ENCODE data around the gene GIPC3. TPM values are rescaled to one million over a fixed set of nuclear protein-coding genes. Genes with fewer than 3 reads are reported as not detected.

GIPC3 gene
- total RNA-seq, 1 donor from 2014 or later, result 0.16 TPM

DNA sequence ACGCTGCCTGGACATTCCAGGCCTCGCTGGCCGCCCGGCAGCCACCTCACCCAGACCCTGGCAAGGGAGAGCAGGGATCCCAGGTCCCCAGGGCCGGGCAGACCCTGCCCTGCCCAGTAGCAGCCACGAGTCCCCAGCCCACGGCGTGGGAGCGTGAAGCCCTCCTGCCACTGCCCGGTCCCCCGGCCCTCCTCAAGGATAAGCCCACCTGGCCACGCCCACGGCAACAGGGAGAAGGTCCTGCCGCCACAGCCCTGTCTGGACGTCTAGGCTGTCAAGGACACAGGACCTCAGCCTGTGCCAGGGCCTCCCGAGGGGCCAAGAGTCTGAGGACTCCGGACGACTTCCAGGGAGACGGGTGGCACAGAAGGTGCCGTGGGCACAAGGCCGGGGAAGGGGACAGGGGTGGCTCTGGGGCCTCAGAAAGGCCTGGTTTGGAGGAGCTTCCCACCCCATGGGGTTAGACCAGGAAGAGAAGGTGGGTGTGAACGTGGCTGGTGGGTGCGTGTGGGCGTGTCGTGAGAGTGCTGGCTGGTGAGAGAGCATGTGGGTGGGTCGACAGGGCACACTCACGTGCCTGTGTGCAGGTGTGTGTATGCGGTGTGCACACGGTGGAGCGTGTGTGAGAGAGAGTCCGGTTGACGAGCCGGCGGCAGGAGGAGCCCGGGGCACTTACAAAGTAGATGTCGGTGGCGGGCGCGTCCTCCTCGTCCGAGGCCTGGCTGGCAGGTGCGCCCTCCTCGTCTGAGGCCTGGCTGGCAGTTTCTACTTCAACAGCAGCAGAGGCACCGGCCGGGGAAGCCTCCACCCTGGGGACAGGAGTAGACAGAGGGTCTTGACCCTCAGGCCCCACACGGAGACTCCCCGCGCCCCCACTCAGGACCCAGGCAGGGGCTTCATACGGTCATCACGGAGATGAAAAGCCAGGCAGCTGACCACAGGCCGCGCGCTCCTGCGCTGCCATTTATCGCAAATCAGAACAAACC lies 53.2 kb downstream of the GIPC3 start:
- no peaks in the 10 kb centered on the region for H3K4me1 Mint-ChIP-seq (ENCODE audit: low read depth)
- H3K4me3 Mint-ChIP-seq (ENCODE audit: low read depth), result no peak overlapping the region
- no peaks in the 10 kb centered on the region for H3K9me3 Mint-ChIP-seq
- no peaks in the 10 kb centered on the region for H3K27me3 Mint-ChIP-seq (ENCODE audit: low read depth)
- DNase-seq (ENCODE audit: low spot score), result no peak
- intact Hi-C loops (cut with micrococcal nuclease), result no loop called here
- H3K27ac Mint-ChIP-seq, result no peak overlapping the region
- H3K36me3 Mint-ChIP-seq (ENCODE audit: low read depth), result no peaks in the 10 kb centered on the region

DNA sequence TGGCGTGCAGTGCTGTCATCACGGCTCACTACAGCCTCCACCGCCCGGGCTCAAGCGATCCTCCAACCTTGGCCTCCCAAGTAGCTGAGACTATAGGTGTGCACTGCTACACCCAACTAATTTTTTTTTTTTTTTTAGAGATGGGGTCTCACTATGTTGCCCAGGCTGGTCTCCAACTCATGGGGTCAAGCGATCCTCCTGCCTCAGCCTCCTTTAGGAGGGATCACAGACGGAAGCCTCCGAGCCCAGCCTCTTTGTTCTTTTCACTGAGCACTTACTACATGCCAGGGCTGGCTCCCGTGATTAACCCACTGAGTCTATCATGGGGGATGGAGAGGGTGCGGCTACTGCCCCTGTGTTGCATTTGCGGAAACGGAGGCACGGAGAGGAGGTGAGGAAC lies 54.2 kb downstream of the GIPC3 start:
- no peaks in the 10 kb centered on the region for H3K36me3 Mint-ChIP-seq (ENCODE audit: low read depth)
- no peak overlapping the region for H3K27ac Mint-ChIP-seq
- H3K4me3 Mint-ChIP-seq (ENCODE audit: low read depth), result no peak overlapping the region
- intact Hi-C loops (cut with micrococcal nuclease), result no loop called here
- DNase-seq (ENCODE audit: low spot score), result no peak
- H3K27me3 Mint-ChIP-seq (ENCODE audit: low read depth), result no peaks in the 10 kb centered on the region
- H3K4me1 Mint-ChIP-seq (ENCODE audit: low read depth), result no peaks in the 10 kb centered on the region
- H3K9me3 Mint-ChIP-seq, result no peaks in the 10 kb centered on the region

DNA sequence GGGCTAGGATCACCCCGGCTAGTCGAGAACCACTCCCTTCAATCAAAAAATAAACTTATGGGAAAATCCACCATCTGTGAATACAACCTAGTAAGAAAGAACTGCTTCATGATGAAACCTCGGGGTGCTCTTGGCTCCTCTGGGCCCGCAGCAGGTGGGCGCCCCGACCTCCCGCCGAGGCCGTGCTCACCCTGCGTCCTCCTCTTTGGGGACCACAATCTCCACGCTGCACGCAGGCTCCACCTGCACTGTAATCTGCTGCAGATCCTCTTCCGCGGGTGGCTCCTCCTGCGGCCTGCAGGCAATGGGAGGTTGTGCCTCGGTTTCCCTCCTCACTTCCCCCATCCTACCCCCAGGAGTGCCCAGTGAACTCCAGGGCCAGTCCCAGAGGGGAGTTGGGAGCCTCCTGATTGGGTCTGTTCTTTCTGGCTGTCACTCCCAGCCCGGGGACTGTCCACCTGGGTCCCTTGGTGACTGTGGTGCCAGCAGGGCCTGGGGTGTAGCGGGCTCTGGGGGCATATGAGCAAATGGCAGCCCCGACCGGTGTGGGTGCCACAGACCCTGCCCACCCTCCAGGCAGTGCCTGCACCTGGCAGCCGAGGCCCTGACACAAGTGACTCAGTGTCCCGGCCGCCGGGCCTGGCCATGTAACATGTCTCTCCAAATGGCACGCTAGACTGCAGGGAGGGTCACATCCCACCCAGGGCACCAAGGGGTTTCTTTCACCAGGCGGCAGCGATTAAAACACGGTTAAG lies 56.4 kb downstream of the GIPC3 start:
- Mint-ChIP-seq H3K4me3 (ENCODE audit: low read depth) (no peak overlapping the region), H3K36me3 (ENCODE audit: low read depth) (no peaks in the 10 kb centered on the region), H3K4me1 (ENCODE audit: low read depth) (no peaks in the 10 kb centered on the region), H3K9me3 (no peaks in the 10 kb centered on the region), H3K27me3 (ENCODE audit: low read depth) (no peaks in the 10 kb centered on the region), H3K27ac (no peak overlapping the region)
- intact Hi-C loops (cut with micrococcal nuclease), result no loop called here
- DNase-seq (ENCODE audit: low spot score), result no peak

DNA sequence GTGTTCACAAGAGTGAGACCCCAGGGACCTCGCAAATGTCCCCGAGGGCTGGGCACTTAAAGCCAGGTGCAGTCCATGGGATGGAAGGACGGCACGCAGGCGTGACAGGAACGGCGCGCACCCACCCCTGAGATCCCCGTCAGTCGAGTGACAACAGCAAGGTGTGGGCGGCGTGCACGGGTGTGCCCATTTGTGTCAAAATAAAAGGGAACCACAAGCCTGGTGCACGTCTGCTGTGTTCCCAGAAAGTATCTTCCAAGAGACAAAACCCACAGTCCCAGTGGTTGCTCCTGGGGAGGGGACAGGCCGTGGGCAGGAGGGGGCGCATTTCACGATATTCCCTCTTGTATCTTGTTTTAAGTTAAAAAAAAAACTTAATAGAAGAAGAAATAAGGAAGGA lies 57.0 kb downstream of the GIPC3 start:
- no peak for DNase-seq (ENCODE audit: low spot score)
- H3K4me1 Mint-ChIP-seq (ENCODE audit: low read depth), result no peaks in the 10 kb centered on the region
- H3K9me3 Mint-ChIP-seq, result no peaks in the 10 kb centered on the region
- no peak overlapping the region for H3K27ac Mint-ChIP-seq
- no peaks in the 10 kb centered on the region for H3K27me3 Mint-ChIP-seq (ENCODE audit: low read depth)
- no peak overlapping the region for H3K4me3 Mint-ChIP-seq (ENCODE audit: low read depth)
- no peaks in the 10 kb centered on the region for H3K36me3 Mint-ChIP-seq (ENCODE audit: low read depth)
- intact Hi-C loops (cut with micrococcal nuclease), result no loop called here

Other genes with a start within 250 kb of the GIPC3 start
- 16.5 and 17.3 TPM in 2 replicates for gene NFIC, start 218.9 kb upstream of the GIPC3 start, total RNA-seq
- gene SMIM24, start 105.0 kb upstream of the GIPC3 start, total RNA-seq, result 0.51 and 0.84 TPM in 2 replicates
- gene SMIM44, start 102.0 kb upstream of the GIPC3 start, total RNA-seq, result not detected in 2 replicates
- gene DOHH, start 84.8 kb upstream of the GIPC3 start, total RNA-seq, result 19.7 and 20.6 TPM in 2 replicates
- gene FZR1, start 79.2 kb upstream of the GIPC3 start, total RNA-seq, result 44.3 and 49.2 TPM in 2 replicates
- gene TEKTIP1, start 46.3 kb upstream of the GIPC3 start, total RNA-seq, result 2.0 and 2.5 TPM in 2 replicates
- gene MFSD12, start 27.9 kb upstream of the GIPC3 start, total RNA-seq, result 93.7 and 94.1 TPM in 2 replicates
- 55.3 and 66.3 TPM in 2 replicates for gene HMG20B, start 12.5 kb upstream of the GIPC3 start, total RNA-seq
- gene TBXA2R, start 21.4 kb downstream of the GIPC3 start, total RNA-seq, result 0.09 and 0.14 TPM in 2 replicates
- gene CACTIN, start 41.3 kb downstream of the GIPC3 start, total RNA-seq, result 32.8 and 36.2 TPM in 2 replicates
- gene PIP5K1C, start 115.0 kb downstream of the GIPC3 start, total RNA-seq, result 22.5 and 23.6 TPM in 2 replicates
- 0.41 and 0.48 TPM in 2 replicates for gene TJP3, start 122.9 kb downstream of the GIPC3 start, total RNA-seq
- gene APBA3, start 176.2 kb downstream of the GIPC3 start, total RNA-seq, result 45.4 and 50.0 TPM in 2 replicates
- gene MRPL54, start 177.2 kb downstream of the GIPC3 start, total RNA-seq, result 98.0 and 99.6 TPM in 2 replicates
- gene RAX2, start 186.8 kb downstream of the GIPC3 start, total RNA-seq, result not detected in 2 replicates
- gene MATK, start 200.9 kb downstream of the GIPC3 start, total RNA-seq, result 25.4 and 27.5 TPM in 2 replicates